NCI-H1105 treated with DMSO at 0.1 percent for 48 hours (cell line): Measurements from ENCODE around the gene PEAR1.

Source experiments
- DNase-seq: peaks from one replicate; lab custom pipeline; 2025; lab: John Stamatoyannopoulos, UW

PEAR1 gene

GRCh38 chr1:156936721-156937220, 43.3 kb downstream of the PEAR1 start:
- no peak for DNase-seq

DNA sequence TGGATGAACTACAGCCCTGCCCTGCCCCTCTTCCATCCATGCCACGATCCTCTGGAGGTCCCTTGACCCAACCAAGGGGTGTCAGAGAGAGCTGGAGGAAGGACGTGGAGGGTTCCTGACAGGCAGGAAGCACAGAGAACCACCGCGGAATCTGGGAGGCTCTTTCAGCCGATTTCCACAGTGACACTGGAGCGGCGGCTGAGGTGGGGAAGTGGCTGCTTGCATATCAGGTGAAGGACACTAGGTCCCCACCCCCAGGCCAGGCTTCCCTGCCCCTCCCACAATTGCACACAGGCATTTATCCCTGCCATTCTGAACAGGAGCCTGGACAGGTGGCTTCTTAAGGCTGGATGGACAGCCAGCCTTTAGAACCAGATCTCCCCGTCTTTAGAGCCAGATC, 44.4 kb downstream of the PEAR1 start:
- DNase-seq: no peak

DNA sequence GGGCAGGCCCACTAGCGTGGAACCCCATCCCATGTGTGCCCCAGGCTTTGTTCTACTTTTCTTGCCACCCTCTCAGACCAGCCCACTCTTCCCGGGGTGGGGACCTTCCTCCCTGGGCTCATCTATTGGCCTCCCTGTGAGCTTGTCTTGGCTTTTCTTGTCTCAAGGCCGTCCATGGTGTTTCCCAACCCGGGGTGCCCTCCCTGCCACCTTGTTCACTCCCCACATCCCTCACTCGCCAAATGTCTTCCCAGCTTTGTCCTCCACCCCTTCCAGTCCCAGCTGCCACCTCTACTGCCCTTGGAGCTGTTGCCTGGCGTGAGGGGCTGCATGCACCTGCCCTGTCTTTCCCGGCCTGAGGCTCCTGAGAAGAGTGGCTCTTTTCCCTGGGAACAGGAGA, 45.3 kb downstream of the PEAR1 start:
- no peak for DNase-seq

GRCh38 chr1:156939786-156940334, 46.3 kb downstream of the PEAR1 start:
- DNase-seq: no peak

DNA sequence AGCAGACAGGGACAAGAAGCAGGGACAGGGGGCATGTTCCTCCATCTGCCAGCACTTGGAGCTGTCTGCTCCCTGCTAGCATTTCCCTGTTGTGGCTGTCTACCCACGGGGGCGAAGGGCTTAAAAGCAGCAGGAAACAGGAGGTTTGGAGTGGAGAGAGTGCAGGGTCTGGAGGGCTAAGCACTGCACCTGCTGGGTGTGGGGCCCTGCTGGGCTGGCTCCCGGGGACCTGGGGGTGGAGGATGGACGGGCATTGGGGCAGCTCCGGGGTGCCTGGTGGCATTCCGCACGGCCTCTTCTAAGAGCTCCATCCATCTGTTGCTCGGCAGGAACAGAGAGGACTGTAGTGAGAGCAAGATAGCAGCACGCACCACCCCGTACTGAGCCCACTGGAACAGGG, 48.2 kb downstream of the PEAR1 start:
- DNase-seq: no peak

DNA sequence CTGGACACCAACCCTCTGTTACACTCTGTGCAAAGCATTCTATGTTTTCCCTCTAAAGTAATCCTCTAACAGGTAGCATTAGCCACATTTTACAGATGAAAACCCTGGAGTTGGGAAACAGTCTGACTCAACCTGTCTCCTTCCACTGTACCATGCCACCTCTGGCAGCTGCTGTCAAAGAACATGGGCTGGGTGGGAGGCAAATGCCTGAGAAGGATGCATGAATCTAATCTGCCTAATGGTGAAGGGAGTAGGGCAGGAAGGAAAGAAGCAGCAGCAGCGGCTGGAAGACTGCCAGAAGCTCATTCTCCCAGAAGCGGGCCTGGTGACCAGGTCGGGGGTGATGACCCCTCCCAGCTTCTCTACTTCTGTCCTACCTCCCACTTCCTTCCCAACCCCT, 48.7 kb downstream of the PEAR1 start:
- no peak for DNase-seq

GRCh38 chr1:156942576-156942975, 49.1 kb downstream of the PEAR1 start:
- no peak for DNase-seq

DNA sequence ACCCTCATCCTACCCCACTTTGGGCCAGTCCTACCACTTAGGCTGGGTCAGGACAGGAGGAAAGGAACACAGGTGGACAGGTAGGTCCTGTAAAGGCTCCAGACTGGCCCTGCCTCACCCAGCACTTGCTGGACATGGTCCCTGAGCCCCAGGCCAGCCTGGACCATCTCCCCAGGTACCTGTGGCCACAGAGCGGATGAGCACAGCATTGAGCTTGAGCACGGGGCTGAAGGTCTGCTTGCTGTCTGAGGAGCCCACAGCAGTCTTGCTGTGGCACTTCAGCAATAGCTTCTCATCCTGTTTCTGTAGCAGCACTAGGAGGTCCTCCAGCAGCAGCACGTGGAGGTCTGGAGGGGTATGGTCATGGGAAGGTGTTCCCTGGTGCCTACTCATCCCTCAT, 50.2 kb downstream of the PEAR1 start:
- no peak for DNase-seq

DNA sequence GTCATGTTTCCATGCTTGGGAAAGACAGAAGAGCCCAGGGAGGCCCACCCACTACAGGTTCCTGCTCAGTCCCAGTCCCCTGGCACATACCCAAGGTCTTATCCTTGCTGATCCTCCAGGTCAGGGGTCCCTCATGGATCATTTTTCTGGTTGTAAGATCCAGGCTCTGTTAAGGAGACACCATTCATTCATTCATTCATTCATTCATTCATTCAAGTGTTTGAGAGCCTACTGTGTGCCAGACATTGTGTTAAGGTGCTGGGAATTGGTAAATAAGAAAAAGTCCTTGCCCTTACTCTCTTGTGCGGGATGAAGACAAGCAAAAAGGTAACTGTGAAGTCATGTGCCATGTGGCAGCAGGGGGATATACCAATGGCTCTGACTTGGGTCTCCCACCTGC, 50.8 kb downstream of the PEAR1 start:
- DNase-seq: no peak

DNA sequence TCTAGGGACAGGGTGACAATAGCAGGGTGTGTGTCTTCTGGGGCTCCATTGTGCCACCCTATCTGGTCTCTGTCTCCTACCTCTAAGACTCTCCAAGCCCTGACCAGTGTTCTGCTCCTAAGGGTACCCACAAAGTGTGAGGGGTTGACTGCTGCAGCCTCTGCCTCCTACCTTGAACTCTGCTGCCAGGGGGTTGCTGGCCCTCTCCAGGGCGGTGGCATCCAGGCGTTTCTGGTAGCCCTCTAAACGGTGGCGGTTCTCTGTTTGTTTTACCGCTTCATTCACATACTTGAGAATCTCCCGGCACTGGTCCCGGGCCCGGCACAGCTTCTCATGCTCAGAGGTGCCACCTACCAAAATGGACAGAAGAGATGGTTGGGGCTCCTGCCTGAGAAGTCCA, 51.3 kb downstream of the PEAR1 start:
- DNase-seq: no peak

GRCh38 chr1:156945881-156946661, 52.6 kb downstream of the PEAR1 start:
- DNase-seq: peak; percentile 21

- no peak for DNase-seq
Measured at GRCh38 chr1:156947127-156947526, 53.6 kb downstream of the PEAR1 start.

- no peak for DNase-seq
Measured at GRCh38 chr1:156947818-156948525, 54.5 kb downstream of the PEAR1 start.

DNA sequence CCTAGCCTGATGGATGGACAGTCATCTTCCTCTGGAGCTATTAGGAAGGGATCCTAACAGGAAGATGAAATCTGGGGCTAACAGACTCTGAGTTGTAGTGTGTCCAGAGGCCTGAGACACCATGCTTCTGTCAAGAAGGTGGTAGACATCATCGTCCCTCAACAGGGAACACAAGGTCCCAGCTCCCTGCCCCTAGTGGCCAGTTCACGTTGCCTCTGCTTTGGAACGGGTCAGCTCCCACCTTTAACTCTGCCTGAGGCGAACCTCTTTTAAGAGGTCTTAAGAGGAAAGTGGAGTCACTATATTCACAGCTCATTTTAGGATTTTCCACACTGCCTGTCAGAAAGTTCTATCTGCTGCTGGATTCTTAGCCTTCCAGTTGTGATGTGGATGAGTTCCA, 55.2 kb downstream of the PEAR1 start:
- DNase-seq: no peak

DNA sequence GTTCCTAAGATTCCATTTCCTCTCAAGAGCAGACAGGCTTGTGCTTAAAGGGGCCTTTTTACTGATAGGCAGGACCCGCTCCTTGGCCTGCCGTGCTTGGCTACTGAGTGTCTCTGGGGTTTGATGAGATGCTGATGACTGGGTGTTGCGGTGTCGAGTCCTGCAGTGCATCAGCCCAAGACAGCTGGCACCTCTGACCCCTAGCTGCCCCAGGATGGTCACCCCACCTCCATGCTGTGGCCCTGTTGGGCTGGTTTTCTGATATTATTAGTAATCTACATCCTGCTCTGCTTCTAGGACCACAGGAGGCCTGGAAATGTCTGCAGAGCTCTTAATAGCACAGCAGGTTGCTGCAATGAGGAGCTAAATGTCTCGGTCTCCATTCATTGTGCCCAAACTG, 55.6 kb downstream of the PEAR1 start:
- no peak for DNase-seq

DNA sequence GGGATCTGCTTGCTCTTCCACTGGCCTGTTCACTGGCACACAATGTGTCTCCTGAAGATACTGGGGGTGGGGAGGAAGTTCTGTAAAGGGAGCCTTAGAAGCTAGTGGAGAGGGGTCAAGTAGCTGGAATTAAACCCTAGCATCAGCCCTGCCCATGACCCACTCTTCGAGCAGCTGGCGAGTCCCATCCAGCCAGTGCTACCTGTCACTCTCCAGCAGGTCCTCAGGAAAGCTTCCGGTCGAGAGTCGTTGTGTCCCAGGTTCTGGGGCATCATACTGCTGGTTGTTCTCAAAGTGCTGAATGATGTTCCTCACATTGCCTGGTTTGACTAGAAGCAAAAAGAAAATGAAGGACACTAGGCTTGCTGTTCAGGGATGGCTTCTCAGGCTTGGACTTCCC, 57.9 kb downstream of the PEAR1 start:
- DNase-seq: no peak

- no peak for DNase-seq
Measured at GRCh38 chr1:156953571-156953970, 60.1 kb downstream of the PEAR1 start.

GRCh38 chr1:156956333-156956732, 62.8 kb downstream of the PEAR1 start:
- DNase-seq: no peak

DNA sequence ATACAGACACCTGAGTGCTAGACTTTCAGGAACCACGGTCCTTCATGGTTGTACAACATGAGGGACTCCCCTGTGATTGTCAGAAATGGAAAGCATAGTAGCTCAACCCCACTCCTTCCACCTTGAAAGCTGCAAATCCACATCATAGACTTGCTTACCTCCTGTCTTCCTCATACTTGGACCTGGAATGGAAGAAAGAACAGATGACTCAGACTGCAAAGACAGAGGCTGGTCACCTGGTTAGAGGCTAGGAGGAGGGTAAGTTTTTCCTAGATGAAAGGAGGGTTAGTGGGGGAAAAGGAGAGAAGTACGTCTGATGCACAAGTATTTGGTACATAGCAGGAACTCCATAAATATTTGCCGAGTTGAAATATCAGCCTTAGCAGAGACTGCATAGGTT, 64.1 kb downstream of the PEAR1 start:
- no peak for DNase-seq

DNA sequence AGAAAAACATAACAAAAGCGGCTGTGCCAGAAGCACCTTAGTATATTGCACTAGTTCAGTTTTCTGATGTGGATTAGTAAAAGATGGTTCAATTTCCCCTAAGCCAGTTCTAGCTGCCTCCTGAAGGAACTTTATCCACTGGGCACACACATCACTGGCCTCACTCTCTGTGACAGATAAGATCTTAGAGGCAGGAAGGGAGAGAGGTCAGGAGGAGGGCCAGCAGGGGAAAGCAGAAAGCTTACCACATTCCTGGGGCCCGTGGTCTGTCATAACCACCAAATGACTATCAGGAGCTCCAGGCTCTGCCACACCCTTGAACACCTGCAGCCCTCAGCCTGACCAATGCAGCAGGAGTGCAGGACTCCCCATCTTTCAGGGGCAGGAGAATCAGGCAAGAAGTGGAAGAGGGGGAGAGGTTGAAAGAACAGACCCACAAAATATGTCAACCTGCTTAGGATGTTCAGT, 64.8 kb downstream of the PEAR1 start:
- no peak for DNase-seq

DNA sequence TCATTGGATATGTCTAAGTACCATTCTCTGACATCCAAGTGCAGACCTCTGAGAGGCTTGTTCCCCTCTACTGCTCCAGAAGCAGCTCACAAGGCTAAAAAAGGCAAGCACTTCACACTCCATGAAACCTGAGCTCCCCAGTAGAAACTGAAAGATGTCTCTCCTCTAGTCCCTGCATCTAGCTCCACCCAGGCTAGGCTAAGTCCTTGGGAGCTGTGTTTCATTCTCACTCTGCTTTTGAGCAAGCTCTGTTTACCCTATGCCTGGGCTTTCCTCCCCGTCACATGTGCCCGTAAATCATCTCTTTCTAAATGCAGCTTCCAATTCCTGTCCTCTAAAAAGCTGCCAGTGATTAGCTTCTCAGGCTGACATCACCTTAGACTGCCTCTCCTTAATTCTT, 65.9 kb downstream of the PEAR1 start:
- no peak for DNase-seq

GRCh38 chr1:156959925-156960324, 66.4 kb downstream of the PEAR1 start:
- DNase-seq: no peak

GRCh38 chr1:156961709-156962108, 68.2 kb downstream of the PEAR1 start:
- DNase-seq: no peak
